GM21723 (cell line): ENCODE measurements around the gene DCAF17.
"Not testable (repeated sequence)": the region's sequence is repeated elsewhere in the genome, so short reads cannot be mapped to it uniquely, and the experiment has no call there.

ENCODE experiments used
- ATAC-seq: cut with Tn5 transposase; IDR thresholded peaks from one replicate; pipeline ENCODE4 v1.9.1; 2021; ENCODE audit warnings: mild to moderate bottlenecking, moderate library complexity; ENCODE audit not compliant: unreplicated experiment

DCAF17 gene

DNA sequence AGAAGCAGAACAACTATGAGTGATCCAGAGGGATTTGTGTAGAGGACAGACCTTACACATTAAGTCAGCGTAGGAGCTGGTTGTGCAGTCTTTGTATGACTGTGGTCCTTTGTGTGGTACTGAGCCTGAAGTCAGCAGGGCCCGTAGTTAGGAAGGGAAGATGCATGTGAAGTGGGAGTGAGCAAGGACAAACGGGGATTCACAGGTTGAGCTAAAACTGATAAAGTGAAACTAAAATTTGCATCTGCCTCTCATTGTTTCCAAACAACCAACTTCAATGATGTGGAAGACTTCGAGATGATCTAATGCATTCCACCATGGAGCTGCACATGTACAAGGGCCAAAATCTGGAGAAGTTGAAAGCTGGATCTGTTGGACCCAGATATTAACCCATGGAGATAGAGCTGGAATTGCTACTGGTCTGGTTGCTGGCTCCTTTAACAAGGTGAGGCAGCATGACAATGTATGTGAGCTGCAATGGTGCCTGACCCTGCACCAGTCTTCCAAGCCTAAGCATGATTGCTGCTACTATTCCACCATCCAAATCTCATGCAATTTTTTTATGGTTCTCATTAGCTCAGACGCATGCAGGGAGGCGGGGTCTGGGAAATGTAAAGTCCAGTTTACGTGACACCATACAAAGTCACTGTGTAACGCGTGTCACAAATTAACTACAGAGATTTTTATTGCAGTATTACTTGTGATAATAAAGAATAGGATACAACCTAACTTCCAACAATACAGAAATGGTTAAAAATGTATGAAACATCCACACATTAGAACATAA, 76.1 kb downstream of the DCAF17 start:
- peak; percentile 76 for ATAC-seq

DNA sequence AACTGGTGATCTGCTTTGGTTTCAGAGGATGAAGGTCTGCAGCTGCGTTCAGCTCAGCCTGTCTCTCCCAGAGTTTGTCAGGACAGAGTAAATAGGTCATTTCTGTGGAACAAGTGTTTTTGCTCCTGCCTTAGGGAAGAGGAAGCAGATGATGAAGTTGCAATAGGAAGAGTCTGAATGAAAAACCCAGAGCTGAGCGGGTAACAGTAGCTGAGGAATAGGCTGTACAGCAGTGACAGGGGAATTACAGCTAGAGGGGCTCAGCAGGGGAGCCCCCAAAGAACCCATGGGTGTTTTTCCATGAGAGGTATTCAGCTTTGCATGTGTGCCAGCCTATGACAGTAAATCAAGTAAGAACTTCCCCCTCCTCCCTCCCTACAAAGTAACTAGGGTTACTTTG, 78.0 kb downstream of the DCAF17 start:
- ATAC-seq: no peak

- ATAC-seq: no peak
Observed at GRCh38 chr2:171512683-171513195, 78.7 kb downstream of the DCAF17 start.

- peak; percentile 61 for ATAC-seq
Observed at GRCh38 chr2:171513719-171514160, 79.7 kb downstream of the DCAF17 start.

DNA sequence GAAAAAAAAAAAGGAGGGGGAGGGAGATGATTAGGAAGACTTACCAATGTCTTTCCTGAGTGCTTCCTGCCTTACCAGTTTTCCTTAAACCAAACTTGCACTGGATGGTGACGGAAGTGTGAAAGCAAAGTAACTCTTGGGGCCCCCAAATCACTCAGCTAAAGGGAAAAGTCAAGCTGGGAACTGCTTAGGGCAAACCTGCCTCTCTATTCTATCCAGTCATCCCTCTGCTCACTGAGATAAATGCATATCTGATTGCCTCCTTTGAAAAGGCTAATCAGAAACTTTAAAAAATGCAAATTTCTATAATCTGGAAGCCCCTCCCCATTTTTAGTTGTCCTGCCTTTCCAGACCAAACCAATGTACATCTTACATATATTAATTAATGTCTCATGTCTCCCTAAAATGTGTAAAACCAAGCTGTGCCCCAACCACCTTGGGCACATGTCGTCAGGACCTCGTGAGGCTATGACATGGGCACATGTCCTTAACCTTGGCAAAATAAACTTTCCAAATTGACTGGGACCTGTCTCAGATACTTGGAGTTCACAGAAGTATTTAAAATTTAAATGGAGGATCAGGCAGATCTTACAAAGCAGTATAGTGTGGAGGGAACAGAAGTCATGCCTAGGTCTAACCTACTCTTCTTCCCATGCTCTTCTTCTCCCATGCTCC, 81.0 kb downstream of the DCAF17 start:
- ATAC-seq: no peak

- no peak for ATAC-seq
Observed at GRCh38 chr2:171515672-171516298, 81.8 kb downstream of the DCAF17 start.

GRCh38 chr2:171516793-171517192, 82.8 kb downstream of the DCAF17 start:
- no peak for ATAC-seq

DNA sequence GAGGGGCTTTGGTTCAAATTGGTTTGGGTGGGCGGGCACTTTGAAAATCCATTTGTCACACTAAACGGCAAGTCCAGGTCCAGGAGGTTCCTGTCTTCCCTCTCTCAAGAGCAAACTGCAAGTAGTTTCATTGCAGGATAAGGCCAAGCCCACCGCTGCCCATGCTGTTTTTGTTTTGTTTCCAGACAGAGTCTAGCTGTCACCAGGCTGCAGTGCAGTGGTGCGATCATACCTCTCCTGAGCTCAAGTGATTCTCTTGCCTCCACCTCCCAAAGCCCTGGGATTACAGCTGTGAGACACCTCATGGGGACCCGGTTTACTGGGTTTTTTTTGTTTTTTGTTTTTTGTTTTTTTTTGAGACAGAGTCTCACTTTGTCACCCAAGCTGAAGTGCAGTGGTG, 86.4 kb downstream of the DCAF17 start:
- no peak for ATAC-seq

DNA sequence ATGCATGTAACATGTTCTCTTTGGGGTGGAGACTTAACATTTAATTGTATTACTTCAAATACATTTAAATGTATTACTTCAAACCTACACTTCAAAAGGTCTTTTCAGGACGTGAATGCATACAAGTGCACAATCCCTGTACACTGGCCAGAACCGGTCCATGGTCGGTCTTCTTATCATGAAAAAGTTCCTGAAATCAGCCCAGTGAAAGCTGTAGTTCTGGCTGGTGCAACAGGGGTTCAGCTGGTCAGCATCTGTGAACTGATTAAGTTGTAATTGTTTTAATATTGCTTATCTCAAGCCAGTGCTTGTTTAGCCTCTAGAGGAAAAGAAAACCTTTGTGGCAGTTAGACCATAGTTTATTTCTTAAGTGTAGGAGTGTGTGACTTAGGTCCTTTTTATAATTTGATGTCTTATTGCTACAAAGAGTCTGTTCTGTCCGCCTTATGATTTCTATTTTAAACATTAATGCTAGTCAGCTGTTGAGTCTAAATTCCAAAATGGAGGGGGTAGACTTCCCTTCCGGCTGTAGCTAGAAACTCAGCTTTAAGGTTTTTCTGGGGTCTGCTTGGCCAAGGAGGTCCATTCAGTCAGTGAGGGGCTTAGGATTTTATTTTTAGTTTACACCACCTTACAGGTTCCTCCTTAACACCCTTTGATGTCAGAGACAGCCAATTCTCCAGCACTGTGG, 87.5 kb downstream of the DCAF17 start:
- no peak for ATAC-seq

DNA sequence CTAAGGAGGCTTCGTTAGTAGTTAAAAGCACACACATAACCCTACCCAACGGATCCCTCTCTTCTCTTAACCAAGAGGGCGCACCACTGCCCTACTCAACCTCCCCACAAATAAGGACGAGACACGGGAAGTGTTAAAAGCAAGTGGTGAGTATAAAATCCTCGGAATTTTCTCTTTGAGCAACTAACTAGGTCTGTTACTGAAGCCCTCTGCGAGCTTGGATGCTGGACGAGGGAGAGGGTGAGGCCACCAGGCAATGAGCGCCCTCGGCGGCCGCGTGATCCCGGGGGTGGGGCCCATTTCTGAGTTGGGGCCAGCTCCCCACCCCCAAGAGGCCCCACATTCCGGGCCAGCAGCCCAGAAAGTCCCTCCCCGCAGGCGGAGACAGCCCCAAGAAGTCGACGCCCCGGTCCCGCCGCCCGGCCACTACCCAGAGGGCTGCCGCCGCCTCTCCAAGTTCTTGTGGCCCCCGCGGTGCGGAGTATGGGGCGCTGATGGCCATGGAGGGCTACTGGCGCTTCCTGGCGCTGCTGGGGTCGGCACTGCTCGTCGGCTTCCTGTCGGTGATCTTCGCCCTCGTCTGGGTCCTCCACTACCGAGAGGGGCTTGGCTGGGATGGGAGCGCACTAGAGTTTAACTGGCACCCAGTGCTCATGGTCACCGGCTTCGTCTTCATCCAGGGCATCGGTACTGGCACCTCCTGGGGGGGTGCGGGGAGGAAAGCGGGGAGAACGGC, 88.2 kb downstream of the DCAF17 start, which contains the start of gene CYBRD1:
TSS of gene CYBRD1 (plus strand) at position 423 of the 736 bp plus-strand sequence. CDS start at position 495, 72 bp downstream.
- peak; percentile 63 for ATAC-seq

DNA sequence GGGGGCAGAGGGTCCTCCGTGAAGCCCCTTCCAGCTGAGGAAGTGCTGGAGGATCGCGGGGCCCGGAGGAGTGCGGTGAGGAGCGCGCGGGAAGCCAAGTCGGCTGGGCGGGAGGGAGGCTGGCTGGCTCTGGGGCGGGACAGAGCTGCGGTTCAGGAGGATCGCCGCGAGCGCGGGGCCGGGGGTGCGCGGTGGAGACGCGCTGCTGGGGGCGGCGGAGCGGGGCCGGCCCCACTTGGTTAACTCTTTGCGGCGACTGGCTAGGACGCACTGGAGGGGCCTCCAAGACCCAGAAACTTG, 88.7 kb downstream of the DCAF17 start:
- ATAC-seq: peak; percentile 28

GRCh38 chr2:171523088-171524017, 89.3 kb downstream of the DCAF17 start:
- peak; percentile 47 for ATAC-seq

GRCh38 chr2:171524018-171524401, 90.0 kb downstream of the DCAF17 start:
- no peak for ATAC-seq

DNA sequence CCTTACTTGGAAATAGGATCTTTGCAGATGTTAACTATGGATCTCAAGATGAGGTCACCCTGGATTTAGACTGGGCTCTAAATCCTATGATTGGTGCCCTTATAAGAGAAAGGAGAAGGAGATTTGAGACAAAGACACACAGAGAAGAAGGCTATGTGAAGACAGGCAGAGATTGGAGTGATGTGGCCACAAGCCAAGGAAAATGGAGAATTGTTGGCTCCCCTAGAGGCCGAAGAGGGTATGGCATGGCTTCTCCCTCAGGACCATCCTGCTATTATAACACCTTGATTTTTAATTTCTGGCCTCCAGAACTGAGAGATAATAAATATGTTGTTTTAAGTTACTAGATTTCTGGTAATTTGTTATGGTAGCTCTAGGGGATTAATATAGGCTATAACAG, 95.9 kb downstream of the DCAF17 start:
- no peak for ATAC-seq

GRCh38 chr2:171530378-171530777, 96.4 kb downstream of the DCAF17 start:
- ATAC-seq: no peak

DNA sequence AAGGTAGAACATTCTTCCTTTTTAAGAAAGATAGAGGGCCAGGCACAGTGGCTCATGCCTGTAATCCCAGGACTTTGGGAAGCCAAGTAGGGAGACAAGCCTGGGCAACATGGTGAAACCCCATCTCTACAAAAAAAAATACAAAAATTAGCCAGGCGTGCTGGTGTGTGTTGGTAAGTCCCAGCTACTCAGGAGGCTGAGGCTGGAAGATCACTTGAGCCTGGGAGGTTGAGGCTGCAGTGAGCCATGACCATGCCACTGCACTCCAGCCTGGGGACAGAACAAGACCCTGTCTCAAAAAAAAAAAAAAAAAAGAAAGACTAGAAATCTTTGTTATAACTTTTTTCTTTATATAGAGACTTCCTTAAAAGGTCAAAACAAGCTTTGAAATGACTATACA, 96.8 kb downstream of the DCAF17 start:
- not testable (repeated sequence) for ATAC-seq

DNA sequence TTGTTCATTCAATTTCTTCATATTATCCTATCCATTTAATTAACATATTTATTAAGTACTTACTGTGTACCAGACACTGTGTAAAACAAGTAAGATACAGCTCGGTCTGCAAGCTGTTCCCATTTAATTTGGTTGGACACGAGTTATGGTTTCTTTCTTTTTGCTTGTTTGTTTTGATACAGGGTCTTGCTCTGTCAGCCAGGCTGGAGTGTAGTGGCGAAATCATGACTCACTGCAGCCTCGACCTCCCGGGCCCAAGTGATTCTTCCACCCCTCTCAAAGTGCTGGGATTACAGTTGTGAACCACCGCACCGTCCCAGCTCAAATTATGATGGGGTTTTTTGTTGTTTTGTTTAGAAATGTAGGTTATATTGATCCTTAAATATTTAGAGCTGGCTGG, 97.3 kb downstream of the DCAF17 start:
- no peak for ATAC-seq

DNA sequence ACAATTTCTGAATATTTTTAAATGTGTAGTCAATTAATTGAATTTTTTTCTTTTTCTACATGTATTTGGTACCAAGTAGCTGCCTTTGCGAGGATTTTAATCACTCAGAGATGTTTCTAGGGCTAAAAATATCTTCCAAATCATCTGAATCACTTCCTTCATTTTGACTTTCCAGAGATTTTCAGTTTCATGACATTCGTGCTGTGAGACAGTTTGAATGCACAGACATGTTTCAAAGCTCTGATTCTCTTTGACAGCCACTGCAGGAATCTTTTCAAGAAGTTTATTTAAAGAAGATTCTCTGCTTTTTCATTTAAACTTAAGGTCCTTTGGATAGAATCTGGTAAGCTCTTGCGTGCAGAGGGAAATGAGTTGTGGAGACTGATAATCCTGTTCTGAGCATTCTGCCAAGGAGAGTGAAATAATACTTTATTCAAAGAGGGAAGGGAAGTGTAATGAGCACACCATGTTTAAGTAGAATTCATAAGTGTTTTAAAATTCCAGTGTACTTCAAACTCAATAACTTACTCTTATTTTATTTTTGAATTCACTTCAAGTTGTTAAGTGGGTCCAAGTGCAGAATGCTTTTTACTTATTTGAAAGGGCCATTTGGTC, 97.9 kb downstream of the DCAF17 start:
- ATAC-seq: no peak

GRCh38 chr2:171533331-171533730, 99.3 kb downstream of the DCAF17 start:
- no peak for ATAC-seq
